Measurements from ENCODE around the gene C6orf15. TPM values are rescaled to one million over a fixed set of nuclear protein-coding genes. Genes with fewer than 3 reads are reported as not detected.

The C6orf15 gene
- total RNA-seq, 4 donors from 2014 or later, result not detected

DNA sequence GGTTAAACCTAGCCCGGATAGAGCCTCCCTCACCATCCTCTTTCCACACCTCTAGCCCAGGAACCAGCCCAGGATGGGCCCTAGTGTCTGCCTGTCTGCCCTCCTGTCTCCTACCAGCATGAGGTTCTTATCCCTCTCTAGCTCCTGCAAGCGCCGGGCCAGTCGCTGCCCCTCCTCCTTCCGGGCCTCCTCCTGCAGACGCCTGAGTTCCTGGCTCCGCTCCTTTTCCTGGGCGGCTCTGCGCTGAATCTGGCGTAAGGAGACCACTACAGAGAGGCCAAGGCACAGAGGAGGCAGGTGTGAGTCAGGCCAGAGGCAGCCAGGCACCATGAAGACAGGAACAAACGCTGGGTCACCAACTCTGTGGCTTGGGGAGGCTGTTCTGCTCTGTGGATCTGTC, 30.8 kb upstream of the C6orf15 start:
- in situ Hi-C loops (cut with MboI; ENCODE audit: low sequenced_read_pairs in 4 of 4), result no loop called here
- H3K9me3 ChIP-seq, result no peaks in the 10 kb centered on the region
- DNase-seq (peak in 1 of 2 donors; percentile 62), ATAC-seq (peak; percentile 48 to 60)
- intact Hi-C loops (cut with DNase I; ENCODE audit: low total_unique reads), result no loop called here
- peak overlapping the region in 2 of 4 donors; percentile 12 to 35 for H3K27ac ChIP-seq
- H3K4me1 ChIP-seq, result no peaks in the 10 kb centered on the region
- TF ChIP-seq, protein P1, sequence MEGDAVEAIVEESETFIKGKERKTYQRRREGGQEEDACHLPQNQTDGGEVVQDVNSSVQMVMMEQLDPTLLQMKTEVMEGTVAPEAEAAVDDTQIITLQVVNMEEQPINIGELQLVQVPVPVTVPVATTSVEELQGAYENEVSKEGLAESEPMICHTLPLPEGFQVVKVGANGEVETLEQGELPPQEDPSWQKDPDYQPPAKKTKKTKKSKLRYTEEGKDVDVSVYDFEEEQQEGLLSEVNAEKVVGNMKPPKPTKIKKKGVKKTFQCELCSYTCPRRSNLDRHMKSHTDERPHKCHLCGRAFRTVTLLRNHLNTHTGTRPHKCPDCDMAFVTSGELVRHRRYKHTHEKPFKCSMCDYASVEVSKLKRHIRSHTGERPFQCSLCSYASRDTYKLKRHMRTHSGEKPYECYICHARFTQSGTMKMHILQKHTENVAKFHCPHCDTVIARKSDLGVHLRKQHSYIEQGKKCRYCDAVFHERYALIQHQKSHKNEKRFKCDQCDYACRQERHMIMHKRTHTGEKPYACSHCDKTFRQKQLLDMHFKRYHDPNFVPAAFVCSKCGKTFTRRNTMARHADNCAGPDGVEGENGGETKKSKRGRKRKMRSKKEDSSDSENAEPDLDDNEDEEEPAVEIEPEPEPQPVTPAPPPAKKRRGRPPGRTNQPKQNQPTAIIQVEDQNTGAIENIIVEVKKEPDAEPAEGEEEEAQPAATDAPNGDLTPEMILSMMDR (IDR thresholded peaks at IDR 0.05 in 4 of 5, conservative IDR thresholded peaks at IDR 0.05 in 1 of 5), result no peak
- TF ChIP-seq POLR2A (IDR thresholded peaks at IDR 0.05), result no peak
- peaks cover 0 to 15% of the 10 kb centered on the region in 2 donors for H3K36me3 ChIP-seq
- no peak overlapping the region for H3K4me3 ChIP-seq
- no peaks in the 10 kb centered on the region for H3K27me3 ChIP-seq

DNA sequence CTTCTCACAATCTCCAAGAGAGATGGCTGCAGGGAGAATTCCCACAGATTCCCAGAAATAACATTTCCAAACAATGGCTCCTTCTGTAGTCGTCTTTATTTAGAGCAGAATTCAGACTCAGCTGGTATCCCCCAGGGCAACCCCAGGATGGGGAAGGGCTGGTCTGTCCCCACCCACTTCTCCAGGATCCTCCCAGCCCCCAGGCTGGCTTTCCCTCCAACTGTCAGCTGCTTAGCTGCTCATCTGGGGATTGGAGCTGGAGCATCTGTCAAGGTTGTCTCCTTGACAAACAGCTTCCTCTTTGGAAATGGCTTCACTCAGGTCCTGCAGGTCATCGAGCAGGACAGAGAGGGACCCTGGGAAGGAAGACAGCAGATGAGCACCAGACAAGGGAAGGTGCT, 30.0 kb upstream of the C6orf15 start:
- DNase-seq (no peak), ATAC-seq (peak in 1 of 2 donors; percentile 16)
- TF ChIP-seq, protein P1 (IDR thresholded peaks at IDR 0.05 in 4 of 5, conservative IDR thresholded peaks at IDR 0.05 in 1 of 5), result no peak
- TF ChIP-seq POLR2A (IDR thresholded peaks at IDR 0.05), result no peak
- in situ Hi-C loops (cut with MboI; ENCODE audit: low sequenced_read_pairs in 4 of 4), result no loop called here
- Histone ChIP-seq H3K27me3 (no peaks in the 10 kb centered on the region), H3K27ac (no peak overlapping the region), H3K36me3 (peaks cover 0 to 13% of the 10 kb centered on the region in 2 donors), H3K9me3 (no peaks in the 10 kb centered on the region), H3K4me3 (no peak overlapping the region), H3K4me1 (no peaks in the 10 kb centered on the region)
- intact Hi-C loops (cut with DNase I; ENCODE audit: low total_unique reads), result no loop called here

DNA sequence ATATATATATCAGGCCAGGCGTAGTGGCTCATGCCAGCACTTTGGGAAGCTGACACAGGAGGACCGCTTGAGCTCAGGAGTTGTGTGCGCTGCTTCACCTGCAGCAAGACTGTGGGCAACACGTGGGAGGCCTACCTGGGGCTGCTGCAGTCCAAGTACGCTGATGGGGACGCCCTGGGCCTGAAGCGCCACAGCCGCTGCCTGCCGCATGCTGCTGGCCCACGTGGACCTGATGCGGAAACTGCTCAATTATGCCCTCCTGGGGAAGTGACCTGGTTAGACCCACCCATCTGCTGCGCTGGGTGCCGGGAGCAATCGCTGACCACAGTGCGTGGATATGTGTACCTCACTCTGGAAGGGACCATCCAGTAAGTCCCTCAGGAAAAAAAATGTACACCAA, 28.3 kb upstream of the C6orf15 start:
- DNase-seq (no peak), ATAC-seq (no peak)
- no peak overlapping the region for H3K4me3 ChIP-seq
- no peaks in the 10 kb centered on the region for H3K4me1 ChIP-seq
- TF ChIP-seq POLR2A (IDR thresholded peaks at IDR 0.05), result no peak
- TF ChIP-seq, protein P1 (IDR thresholded peaks at IDR 0.05 in 4 of 5, conservative IDR thresholded peaks at IDR 0.05 in 1 of 5), result no peak
- no peaks in the 10 kb centered on the region for H3K27me3 ChIP-seq
- intact Hi-C loops (cut with DNase I; ENCODE audit: low total_unique reads) (no loop called here), in situ Hi-C loops (cut with MboI; ENCODE audit: low sequenced_read_pairs in 4 of 4) (no loop called here)
- no peaks in the 10 kb centered on the region for H3K9me3 ChIP-seq
- H3K36me3 ChIP-seq, result peaks cover 0 to 13% of the 10 kb centered on the region in 2 donors
- H3K27ac ChIP-seq, result no peak overlapping the region

DNA sequence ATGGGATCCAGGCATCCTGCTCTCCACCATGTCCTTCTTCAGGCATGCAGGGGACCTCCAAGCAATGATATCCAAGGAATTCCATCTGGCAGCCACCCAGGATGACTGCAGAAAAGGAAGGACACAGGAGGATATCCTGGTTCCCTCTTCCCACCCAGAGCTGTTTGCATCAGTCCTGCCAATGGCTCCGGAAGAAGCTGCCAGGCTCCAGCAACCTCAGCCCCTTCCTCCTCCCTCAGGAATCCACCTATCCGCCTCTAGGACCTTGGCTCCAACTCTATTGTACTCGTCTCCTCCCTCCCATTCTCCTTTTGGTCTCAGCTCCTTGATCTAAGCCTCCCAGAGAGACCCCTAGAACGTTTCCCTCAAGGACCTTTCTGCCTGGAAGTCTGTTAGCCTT, 27.2 kb upstream of the C6orf15 start:
- no peak for ATAC-seq
- in situ Hi-C loops (cut with MboI; ENCODE audit: low sequenced_read_pairs in 4 of 4) (loop anchor here (5.0 to 10.0 kb wide), 6 partner anchors 48 to 305 kb away; no protein-coding TSS in a partner anchor), intact Hi-C loops (cut with DNase I; ENCODE audit: low total_unique reads) (no loop called here)

More for the DNA sequence above, 27.2 kb upstream of the C6orf15 start:
- TF ChIP-seq, protein P1 (IDR thresholded peaks at IDR 0.05 in 4 of 5, conservative IDR thresholded peaks at IDR 0.05 in 1 of 5), result no peak
- TF ChIP-seq POLR2A (IDR thresholded peaks at IDR 0.05), result no peak
- Histone ChIP-seq H3K36me3 (peaks cover 0 to 9% of the 10 kb centered on the region in 2 donors), H3K9me3 (no peaks in the 10 kb centered on the region), H3K27ac (no peak overlapping the region), H3K4me3 (no peak overlapping the region), H3K4me1 (no peaks in the 10 kb centered on the region), H3K27me3 (no peaks in the 10 kb centered on the region)
- no peak for DNase-seq

All from gastrocnemius medialis (tissue), 4 donors.